HepG2 (cell line): ENCODE measurements around the gene ABCG2. TPM values are rescaled to one million over a fixed set of nuclear protein-coding genes. Genes with fewer than 3 reads are reported as not detected.

Experiments used
- CHCHD3 ChIP-seq: sonication (generic); formaldehyde crosslinking; IDR thresholded peaks from 2 replicates; pipeline ENCODE4 v1.8.0; 2022; ENCODE audit warnings: mild to moderate bottlenecking, missing genetic modification reagents, moderate library complexity
- ETV5 ChIP-seq: IDR thresholded peaks from 2 replicates; pipeline ENCODE4 v1.6.1; 2018; ENCODE audit warnings: missing biosample characterization, missing genetic modification reagents, inconsistent platforms, borderline replicate concordance
- FLYWCH1 ChIP-seq: sonication (generic); formaldehyde crosslinking; IDR thresholded peaks from 2 replicates; pipeline ENCODE4 v1.8.1; 2023; ENCODE audit warnings: mild to moderate bottlenecking, missing genetic modification reagents
- FOXO1 ChIP-seq: sonication (generic); formaldehyde crosslinking; IDR thresholded peaks from 2 replicates; pipeline ENCODE4 v1.4.0; 2020; ENCODE audit warnings: missing genetic modification reagents
- GLI4 ChIP-seq: sonication (generic); formaldehyde crosslinking; IDR thresholded peaks from 2 replicates; pipeline ENCODE4 v1.5.1; 2020; ENCODE audit warnings: missing genetic modification reagents, mild to moderate bottlenecking, moderate library complexity, borderline replicate concordance
- NCOR1 ChIP-seq: fragments of 200-600 bp; sonication (generic); IDR thresholded peaks from 2 replicates; pipeline ENCODE4 v1.7.0; 2017; ENCODE audit warnings: antibody characterized with exemption, low read length, borderline replicate concordance
- PHF5A ChIP-seq: IDR thresholded peaks from one replicate; pipeline ENCODE4 v1.6.1; 2018; ENCODE audit warnings: low read depth, missing genetic modification reagents; ENCODE audit not compliant: unreplicated experiment
- SAP130 ChIP-seq: IDR thresholded peaks from 2 replicates; pipeline ENCODE4 v1.6.1; 2016; ENCODE audit warnings: low read depth
- SRSF9 ChIP-seq: fragments of 200-400 bp; formaldehyde crosslinking; IDR thresholded peaks from 2 replicates; pipeline ENCODE4 v1.6.1; 2018; ENCODE audit warnings: borderline replicate concordance, mild to moderate bottlenecking, low read depth, low read length; ENCODE audit not compliant: insufficient read depth, poor library complexity, severe bottlenecking
- ZBTB21 ChIP-seq: sonication (generic); formaldehyde crosslinking; IDR thresholded peaks from 2 replicates; pipeline ENCODE4 v1.4.0; 2020; ENCODE audit warnings: missing genetic modification reagents
- ZMYM4 ChIP-seq: sonication (generic); formaldehyde crosslinking; IDR thresholded peaks from 2 replicates; pipeline ENCODE4 v1.8.1; 2023; ENCODE audit warnings: mild to moderate bottlenecking, missing genetic modification reagents
- ZNF260 ChIP-seq: sonication (generic); formaldehyde crosslinking; IDR thresholded peaks from 2 replicates; pipeline ENCODE4 v1.4.0; 2020; ENCODE audit warnings: missing genetic modification reagents, low read depth, mild to moderate bottlenecking, borderline replicate concordance
- ZNF552 ChIP-seq: sonication (generic); formaldehyde crosslinking; IDR thresholded peaks from 2 replicates; pipeline ENCODE4 v1.9.0; 2022; ENCODE audit warnings: missing genetic modification reagents, mild to moderate bottlenecking, borderline replicate concordance
- ZNF556 ChIP-seq: sonication (generic); formaldehyde crosslinking; IDR thresholded peaks from 2 replicates; pipeline ENCODE4 v1.4.0; 2020; ENCODE audit warnings: mild to moderate bottlenecking, missing genetic modification reagents, borderline replicate concordance
- ZNF558 ChIP-seq: sonication (generic); formaldehyde crosslinking; IDR thresholded peaks from 2 replicates; pipeline ENCODE4 v1.9.0; 2022; ENCODE audit warnings: mild to moderate bottlenecking, missing genetic modification reagents, borderline replicate concordance
- polyA plus RNA-seq, 8 experiments: library from polyadenylated mRNA; depleted of rRNA in 3 of 8; stranded (reverse) in 7 of 8; unstranded in 1 of 8; fragments of >200 nt; fragmentation: Illumina TruSeq in 4 of 8; extraction: Trizol in 4 of 8; gene quantifications; 2 replicates each; pipeline versions ENCODE4 v1.2.1 to v1.2.3, GENCODE V29; 2011 to 2016; ENCODE audit warnings: low read depth in 4 of 8, missing spikeins in 1 of 8, mixed read lengths in 1 of 8; ENCODE audit not compliant: insufficient read depth in 1 of 8
- total RNA-seq, 5 experiments: library from RNA; depleted of rRNA; stranded (reverse); fragments of >200 nt; fragmentation: Illumina TruSeq; extraction: Trizol; gene quantifications; 2 replicates each; pipeline ENCODE4 v1.2.3, GENCODE V29; 2016; ENCODE audit warnings: low read depth in 1 of 5
- TF ChIP-seq, protein P1 (sequence below): IDR thresholded peaks from 2 replicates; pipeline ENCODE4 v1.6.1; 2016; ENCODE audit warnings: control low read depth
- TF ChIP-seq, protein P2 (sequence below): sonication (generic); formaldehyde crosslinking; IDR thresholded peaks from 2 replicates; pipeline ENCODE4 v1.8.1; 2023; ENCODE audit warnings: mild to moderate bottlenecking, inconsistent platforms, moderate library complexity, missing genetic modification reagents, borderline replicate concordance
- TF ChIP-seq, protein P3 (sequence below): IDR thresholded peaks from 2 replicates; pipeline ENCODE4 v1.6.1; 2018; ENCODE audit warnings: missing genetic modification reagents, mild to moderate bottlenecking, missing compliant biosample characterization
- TF ChIP-seq, protein P4 (sequence below): sonication (generic); formaldehyde crosslinking; IDR thresholded peaks from 2 replicates; pipeline ENCODE4 v1.4.0; 2020; ENCODE audit warnings: missing genetic modification reagents
- TF ChIP-seq, protein P5 (sequence below): sonication (generic); formaldehyde crosslinking; IDR thresholded peaks from 2 replicates; pipeline ENCODE4 v1.5.1; 2020; ENCODE audit warnings: mild to moderate bottlenecking, missing genetic modification reagents, moderate library complexity
- TF ChIP-seq, protein P6 (sequence below): sonication (generic); formaldehyde crosslinking; IDR thresholded peaks from 2 replicates; pipeline ENCODE4 v1.8.0; 2022; ENCODE audit warnings: mild to moderate bottlenecking, missing genetic modification reagents, moderate library complexity

The ABCG2 gene
- total and polyA plus RNA-seq, 2 of the 13 experiments (the other 11 are each of a cell fraction or from before 2014, with no cell fraction given) = 10.0 to 15.7 TPM

DNA sequence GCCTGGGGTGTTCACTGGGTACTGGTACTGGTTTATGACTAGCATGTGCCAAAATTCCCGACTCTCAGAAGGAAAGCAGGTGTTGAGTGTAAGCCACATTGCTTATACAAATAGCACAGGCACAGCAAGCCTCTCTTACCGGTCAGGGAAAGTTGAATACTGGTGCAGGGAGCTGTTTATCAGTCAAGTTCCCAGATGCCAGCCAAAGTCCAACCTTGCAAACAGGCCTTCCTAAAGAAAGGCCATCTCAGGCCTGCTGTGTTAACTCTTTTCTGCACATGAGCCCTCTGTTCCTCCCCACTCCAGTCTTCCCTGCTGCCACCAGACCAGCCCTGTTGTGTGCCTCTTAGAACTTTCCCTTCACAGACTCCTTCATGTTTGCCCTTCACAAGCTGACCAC, 116.8 kb downstream of the ABCG2 start (continued):
- TF ChIP-seq GLI4 (CRISPR knock-in tag) = no peak
- TF ChIP-seq, protein P1, sequence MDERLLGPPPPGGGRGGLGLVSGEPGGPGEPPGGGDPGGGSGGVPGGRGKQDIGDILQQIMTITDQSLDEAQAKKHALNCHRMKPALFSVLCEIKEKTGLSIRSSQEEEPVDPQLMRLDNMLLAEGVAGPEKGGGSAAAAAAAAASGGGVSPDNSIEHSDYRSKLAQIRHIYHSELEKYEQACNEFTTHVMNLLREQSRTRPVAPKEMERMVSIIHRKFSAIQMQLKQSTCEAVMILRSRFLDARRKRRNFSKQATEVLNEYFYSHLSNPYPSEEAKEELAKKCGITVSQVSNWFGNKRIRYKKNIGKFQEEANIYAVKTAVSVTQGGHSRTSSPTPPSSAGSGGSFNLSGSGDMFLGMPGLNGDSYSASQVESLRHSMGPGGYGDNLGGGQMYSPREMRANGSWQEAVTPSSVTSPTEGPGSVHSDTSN (CRISPR knock-in tag) = no peak
- TF ChIP-seq, protein P2, sequence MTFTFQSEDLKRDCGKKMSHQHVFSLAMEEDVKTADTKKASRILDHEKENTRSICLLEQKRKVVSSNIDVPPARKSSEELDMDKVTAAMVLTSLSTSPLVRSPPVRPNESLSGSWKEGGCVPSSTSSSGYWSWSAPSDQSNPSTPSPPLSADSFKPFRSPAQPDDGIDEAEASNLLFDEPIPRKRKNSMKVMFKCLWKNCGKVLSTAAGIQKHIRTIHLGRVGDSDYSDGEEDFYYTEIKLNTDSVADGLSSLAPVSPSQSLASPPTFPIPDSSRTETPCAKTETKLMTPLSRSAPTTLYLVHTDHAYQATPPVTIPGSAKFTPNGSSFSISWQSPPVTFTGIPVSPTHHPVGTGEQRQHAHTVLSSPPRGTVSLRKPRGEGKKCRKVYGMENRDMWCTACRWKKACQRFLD (CRISPR knock-in tag) = no peak
- TF ChIP-seq ZNF260 (CRISPR knock-in tag) = no peak
- TF ChIP-seq ETV5 (CRISPR knock-in tag) = no peak
- TF ChIP-seq FOXO1 (CRISPR knock-in tag) = peak; percentile 36; the same call in 1 of the 2 replicates
- TF ChIP-seq SAP130 (CRISPR knock-in tag) = 0 out of 2 replicates have a peak, but pooled peaks have one; percentile 27
- TF ChIP-seq, protein P3, sequence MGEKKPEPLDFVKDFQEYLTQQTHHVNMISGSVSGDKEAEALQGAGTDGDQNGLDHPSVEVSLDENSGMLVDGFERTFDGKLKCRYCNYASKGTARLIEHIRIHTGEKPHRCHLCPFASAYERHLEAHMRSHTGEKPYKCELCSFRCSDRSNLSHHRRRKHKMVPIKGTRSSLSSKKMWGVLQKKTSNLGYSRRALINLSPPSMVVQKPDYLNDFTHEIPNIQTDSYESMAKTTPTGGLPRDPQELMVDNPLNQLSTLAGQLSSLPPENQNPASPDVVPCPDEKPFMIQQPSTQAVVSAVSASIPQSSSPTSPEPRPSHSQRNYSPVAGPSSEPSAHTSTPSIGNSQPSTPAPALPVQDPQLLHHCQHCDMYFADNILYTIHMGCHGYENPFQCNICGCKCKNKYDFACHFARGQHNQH (CRISPR knock-in tag) = no peak
- no peak for TF ChIP-seq CHCHD3 (CRISPR knock-in tag)
- TF ChIP-seq ZNF556 = no peak
- TF ChIP-seq SRSF9 = no peak
- TF ChIP-seq, protein P4, sequence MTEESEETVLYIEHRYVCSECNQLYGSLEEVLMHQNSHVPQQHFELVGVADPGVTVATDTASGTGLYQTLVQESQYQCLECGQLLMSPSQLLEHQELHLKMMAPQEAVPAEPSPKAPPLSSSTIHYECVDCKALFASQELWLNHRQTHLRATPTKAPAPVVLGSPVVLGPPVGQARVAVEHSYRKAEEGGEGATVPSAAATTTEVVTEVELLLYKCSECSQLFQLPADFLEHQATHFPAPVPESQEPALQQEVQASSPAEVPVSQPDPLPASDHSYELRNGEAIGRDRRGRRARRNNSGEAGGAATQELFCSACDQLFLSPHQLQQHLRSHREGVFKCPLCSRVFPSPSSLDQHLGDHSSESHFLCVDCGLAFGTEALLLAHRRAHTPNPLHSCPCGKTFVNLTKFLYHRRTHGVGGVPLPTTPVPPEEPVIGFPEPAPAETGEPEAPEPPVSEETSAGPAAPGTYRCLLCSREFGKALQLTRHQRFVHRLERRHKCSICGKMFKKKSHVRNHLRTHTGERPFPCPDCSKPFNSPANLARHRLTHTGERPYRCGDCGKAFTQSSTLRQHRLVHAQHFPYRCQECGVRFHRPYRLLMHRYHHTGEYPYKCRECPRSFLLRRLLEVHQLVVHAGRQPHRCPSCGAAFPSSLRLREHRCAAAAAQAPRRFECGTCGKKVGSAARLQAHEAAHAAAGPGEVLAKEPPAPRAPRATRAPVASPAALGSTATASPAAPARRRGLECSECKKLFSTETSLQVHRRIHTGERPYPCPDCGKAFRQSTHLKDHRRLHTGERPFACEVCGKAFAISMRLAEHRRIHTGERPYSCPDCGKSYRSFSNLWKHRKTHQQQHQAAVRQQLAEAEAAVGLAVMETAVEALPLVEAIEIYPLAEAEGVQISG (CRISPR knock-in tag) = no peak
- no peak for TF ChIP-seq NCOR1
- TF ChIP-seq ZNF558 = no peak
- TF ChIP-seq PHF5A (CRISPR knock-in tag) = no peak
- TF ChIP-seq, protein P5, sequence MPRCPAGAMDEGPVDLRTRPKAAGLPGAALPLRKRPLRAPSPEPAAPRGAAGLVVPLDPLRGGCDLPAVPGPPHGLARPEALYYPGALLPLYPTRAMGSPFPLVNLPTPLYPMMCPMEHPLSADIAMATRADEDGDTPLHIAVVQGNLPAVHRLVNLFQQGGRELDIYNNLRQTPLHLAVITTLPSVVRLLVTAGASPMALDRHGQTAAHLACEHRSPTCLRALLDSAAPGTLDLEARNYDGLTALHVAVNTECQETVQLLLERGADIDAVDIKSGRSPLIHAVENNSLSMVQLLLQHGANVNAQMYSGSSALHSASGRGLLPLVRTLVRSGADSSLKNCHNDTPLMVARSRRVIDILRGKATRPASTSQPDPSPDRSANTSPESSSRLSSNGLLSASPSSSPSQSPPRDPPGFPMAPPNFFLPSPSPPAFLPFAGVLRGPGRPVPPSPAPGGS (CRISPR knock-in tag) = no peak
- TF ChIP-seq, protein P6, sequence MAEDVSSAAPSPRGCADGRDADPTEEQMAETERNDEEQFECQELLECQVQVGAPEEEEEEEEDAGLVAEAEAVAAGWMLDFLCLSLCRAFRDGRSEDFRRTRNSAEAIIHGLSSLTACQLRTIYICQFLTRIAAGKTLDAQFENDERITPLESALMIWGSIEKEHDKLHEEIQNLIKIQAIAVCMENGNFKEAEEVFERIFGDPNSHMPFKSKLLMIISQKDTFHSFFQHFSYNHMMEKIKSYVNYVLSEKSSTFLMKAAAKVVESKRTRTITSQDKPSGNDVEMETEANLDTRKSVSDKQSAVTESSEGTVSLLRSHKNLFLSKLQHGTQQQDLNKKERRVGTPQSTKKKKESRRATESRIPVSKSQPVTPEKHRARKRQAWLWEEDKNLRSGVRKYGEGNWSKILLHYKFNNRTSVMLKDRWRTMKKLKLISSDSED = no peak
- peak; percentile 49; the same call in 1 of the 2 replicates for TF ChIP-seq ZMYM4 (CRISPR knock-in tag)
- no peak for TF ChIP-seq ZBTB21 (CRISPR knock-in tag)
- no peak for TF ChIP-seq FLYWCH1 (CRISPR knock-in tag)
- TF ChIP-seq ZNF552 (CRISPR knock-in tag) = no peak
